ENCODE results near the gene TXNDC17. TPM values are rescaled to one million over a fixed set of nuclear protein-coding genes. Genes with fewer than 3 reads are reported as not detected.
"Not testable (repeated sequence)": the region's sequence is repeated elsewhere in the genome, so short reads cannot be mapped to it uniquely, and the experiment has no call there.

The TXNDC17 gene
- polyA plus RNA-seq (2013, experiment 1 of 2), result 295 TPM
- polyA plus RNA-seq (2013, experiment 2 of 2), result 283 TPM

GRCh38 chr17:6640536-6641246, at the start of gene TXNDC17, which contains the start of gene KIAA0753:
Gene TXNDC17 (plus strand): TSS chr17:6641060. CDS start chr17:6641083, 23 bp downstream.
Gene KIAA0753 (minus strand): TSS chr17:6640711. CDS start chr17:6635103, 5,608 bp downstream.
- under 1% methylated on average over 52 of the region's 52 CpGs for WGBS
- H3K27ac ChIP-seq (ENCODE audit: low read depth, low read length), result peak within 1 kb of the TSS; percentile 94
- peak within 1 kb of the TSS; percentile 93 for H3K9ac ChIP-seq (ENCODE audit: low read depth, low read length)

GRCh38 chr17:6591599-6592158, 49.2 kb upstream of the TXNDC17 start:
- Histone ChIP-seq H3K27me3 (ENCODE audit: insufficient read depth, low read length) (no peaks in the 10 kb centered on the region), H3K36me3 (ENCODE audit: insufficient read depth, low read length) (peaks cover 90% of the 10 kb centered on the region), H3K9me3 (ENCODE audit: insufficient read depth, low read depth, low read length) (no peaks in the 10 kb centered on the region), H3K9ac (ENCODE audit: low read depth, low read length) (peak overlapping the region; percentile 39; the same call in 1 of the 2 replicates), H3K4me1 (ENCODE audit: insufficient read depth, low read length) (no peaks in the 10 kb centered on the region), H3K27ac (ENCODE audit: low read depth, low read length) (peak overlapping the region; percentile 30; the same call in 1 of the 2 replicates), H3K4me3 (ENCODE audit: low read length) (no peak overlapping the region)
- WGBS, result 89% methylated on average over 7 of the region's 7 CpGs

More at GRCh38 chr17:6640536-6641246, at the start of gene TXNDC17, which contains the start of gene KIAA0753:
- Histone ChIP-seq H3K4me1 (ENCODE audit: insufficient read depth, low read length) (peaks cover 7% of the 10 kb centered on the region; the same call in 1 of the 2 replicates), H3K27me3 (ENCODE audit: insufficient read depth, low read length) (no peaks in the 10 kb centered on the region), H3K36me3 (ENCODE audit: insufficient read depth, low read length) (peaks cover 35% of the 10 kb centered on the region), H3K4me3 (ENCODE audit: low read length) (peak within 1 kb of the TSS; percentile 89), H3K9me3 (ENCODE audit: insufficient read depth, low read depth, low read length) (no peaks in the 10 kb centered on the region)

DNA sequence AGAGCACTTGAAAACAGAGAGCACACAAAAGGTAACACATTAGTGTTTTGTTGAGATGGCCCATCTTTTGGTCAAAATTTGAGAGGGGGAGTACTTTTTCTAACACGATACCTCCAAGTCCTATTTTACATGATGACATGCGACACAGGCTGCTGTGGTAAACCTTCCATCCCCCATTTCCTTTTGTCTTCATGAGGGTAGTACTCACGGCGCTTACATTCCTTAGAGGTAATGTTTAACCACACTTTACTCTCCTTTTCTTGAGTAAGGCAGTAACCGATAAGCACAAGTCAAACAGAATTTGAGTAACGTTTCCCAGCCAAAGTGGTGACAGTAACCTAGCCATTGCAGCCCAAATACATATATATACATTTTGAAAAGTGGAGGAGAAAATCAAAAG, 48.7 kb upstream of the TXNDC17 start:
- Histone ChIP-seq H3K27me3 (ENCODE audit: insufficient read depth, low read length) (no peaks in the 10 kb centered on the region), H3K9ac (ENCODE audit: low read depth, low read length) (peak overlapping the region; percentile 39; the same call in 1 of the 2 replicates), H3K4me1 (ENCODE audit: insufficient read depth, low read length) (no peaks in the 10 kb centered on the region), H3K36me3 (ENCODE audit: insufficient read depth, low read length) (peaks cover 91% of the 10 kb centered on the region), H3K27ac (ENCODE audit: low read depth, low read length) (peak overlapping the region; percentile 30; the same call in 1 of the 2 replicates), H3K4me3 (ENCODE audit: low read length) (no peak overlapping the region), H3K9me3 (ENCODE audit: insufficient read depth, low read depth, low read length) (no peaks in the 10 kb centered on the region)
- 70% methylated on average over 6 of the region's 6 CpGs for WGBS

GRCh38 chr17:6593371-6593770, 47.5 kb upstream of the TXNDC17 start:
- H3K36me3 ChIP-seq (ENCODE audit: insufficient read depth, low read length), result peaks cover 92% of the 10 kb centered on the region
- 95% methylated on average over 14 of the region's 14 CpGs for WGBS

GRCh38 chr17:6596081-6596480, 44.8 kb upstream of the TXNDC17 start:
- Histone ChIP-seq H3K9me3 (ENCODE audit: insufficient read depth, low read depth, low read length) (no peaks in the 10 kb centered on the region), H3K4me1 (ENCODE audit: insufficient read depth, low read length) (no peaks in the 10 kb centered on the region), H3K4me3 (ENCODE audit: low read length) (no peak overlapping the region), H3K27ac (ENCODE audit: low read depth, low read length) (no peak overlapping the region), H3K9ac (ENCODE audit: low read depth, low read length) (no peak overlapping the region), H3K36me3 (ENCODE audit: insufficient read depth, low read length) (peaks cover 94% of the 10 kb centered on the region), H3K27me3 (ENCODE audit: insufficient read depth, low read length) (no peaks in the 10 kb centered on the region)
- 95% methylated on average over 7 of the region's 7 CpGs for WGBS

More at GRCh38 chr17:6593371-6593770, 47.5 kb upstream of the TXNDC17 start:
- H3K9me3 ChIP-seq (ENCODE audit: insufficient read depth, low read depth, low read length); H3K27me3 ChIP-seq (ENCODE audit: insufficient read depth, low read length); H3K4me3 ChIP-seq (ENCODE audit: low read length); H3K27ac ChIP-seq (ENCODE audit: low read depth, low read length); H3K4me1 ChIP-seq (ENCODE audit: insufficient read depth, low read length); H3K9ac ChIP-seq (ENCODE audit: low read depth, low read length): not testable (repeated sequence)

DNA sequence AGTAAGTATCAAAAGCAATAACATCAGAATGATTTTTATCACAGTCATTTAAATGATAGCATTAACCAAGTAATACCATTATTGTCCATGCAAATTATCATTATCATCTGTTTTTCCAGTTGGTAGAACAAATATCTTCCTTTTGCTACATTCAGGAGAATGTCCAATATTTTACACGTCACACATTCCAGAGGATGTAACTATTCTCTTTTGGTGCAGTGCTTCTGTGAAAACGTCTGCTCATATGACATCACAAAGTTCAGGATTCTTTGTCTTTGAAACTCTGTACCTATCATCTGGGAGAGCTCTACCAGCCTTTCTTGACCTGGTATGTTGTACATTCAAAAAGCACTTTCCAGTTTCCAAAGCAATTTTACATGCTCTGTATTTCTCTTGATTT, 44.3 kb upstream of the TXNDC17 start:
- no peaks in the 10 kb centered on the region for H3K9me3 ChIP-seq (ENCODE audit: insufficient read depth, low read depth, low read length)
- no peaks in the 10 kb centered on the region for H3K4me1 ChIP-seq (ENCODE audit: insufficient read depth, low read length)
- WGBS, result 91% methylated on average over 2 of the region's 2 CpGs
- no peak overlapping the region for H3K4me3 ChIP-seq (ENCODE audit: low read length)
- no peak overlapping the region for H3K9ac ChIP-seq (ENCODE audit: low read depth, low read length)
- H3K27ac ChIP-seq (ENCODE audit: low read depth, low read length), result no peak overlapping the region
- peaks cover 94% of the 10 kb centered on the region for H3K36me3 ChIP-seq (ENCODE audit: insufficient read depth, low read length)
- no peaks in the 10 kb centered on the region for H3K27me3 ChIP-seq (ENCODE audit: insufficient read depth, low read length)

- H3K9me3 ChIP-seq (ENCODE audit: insufficient read depth, low read depth, low read length), result no peaks in the 10 kb centered on the region
- no peak overlapping the region for H3K27ac ChIP-seq (ENCODE audit: low read depth, low read length)
- no peak overlapping the region for H3K4me3 ChIP-seq (ENCODE audit: low read length)
- WGBS, result 97% methylated on average over 4 of the region's 4 CpGs
- no peaks in the 10 kb centered on the region for H3K4me1 ChIP-seq (ENCODE audit: insufficient read depth, low read length)
- no peaks in the 10 kb centered on the region for H3K27me3 ChIP-seq (ENCODE audit: insufficient read depth, low read length)
- no peak overlapping the region for H3K9ac ChIP-seq (ENCODE audit: low read depth, low read length)
- H3K36me3 ChIP-seq (ENCODE audit: insufficient read depth, low read length), result peaks cover 94% of the 10 kb centered on the region
Measured at GRCh38 chr17:6596941-6597340, 43.9 kb upstream of the TXNDC17 start.

DNA sequence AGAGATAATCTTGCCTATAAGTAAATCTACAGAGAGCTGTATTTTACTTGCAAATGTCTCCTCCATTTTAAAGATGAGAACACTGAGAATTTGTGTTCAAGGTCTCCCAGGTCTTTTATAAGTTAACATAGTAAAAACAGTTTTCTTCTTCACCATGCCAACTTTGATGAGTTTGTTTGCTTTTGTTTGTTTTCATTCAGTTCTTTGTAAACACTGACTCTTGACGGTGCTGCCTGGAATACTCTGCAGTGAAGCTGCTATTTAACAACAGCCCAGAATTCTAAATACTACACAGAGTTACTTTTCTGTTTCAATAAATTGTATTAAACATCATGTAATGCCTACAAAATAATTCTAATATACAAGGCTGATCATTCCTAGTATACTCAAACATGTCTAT, 43.1 kb upstream of the TXNDC17 start:
- WGBS, result 88% methylated on average over 1 of the region's 1 CpG
- Histone ChIP-seq H3K4me1 (ENCODE audit: insufficient read depth, low read length) (no peaks in the 10 kb centered on the region), H3K27me3 (ENCODE audit: insufficient read depth, low read length) (no peaks in the 10 kb centered on the region), H3K9me3 (ENCODE audit: insufficient read depth, low read depth, low read length) (no peaks in the 10 kb centered on the region), H3K27ac (ENCODE audit: low read depth, low read length) (no peak overlapping the region), H3K9ac (ENCODE audit: low read depth, low read length) (no peak overlapping the region), H3K4me3 (ENCODE audit: low read length) (no peak overlapping the region), H3K36me3 (ENCODE audit: insufficient read depth, low read length) (peaks cover 94% of the 10 kb centered on the region)

DNA sequence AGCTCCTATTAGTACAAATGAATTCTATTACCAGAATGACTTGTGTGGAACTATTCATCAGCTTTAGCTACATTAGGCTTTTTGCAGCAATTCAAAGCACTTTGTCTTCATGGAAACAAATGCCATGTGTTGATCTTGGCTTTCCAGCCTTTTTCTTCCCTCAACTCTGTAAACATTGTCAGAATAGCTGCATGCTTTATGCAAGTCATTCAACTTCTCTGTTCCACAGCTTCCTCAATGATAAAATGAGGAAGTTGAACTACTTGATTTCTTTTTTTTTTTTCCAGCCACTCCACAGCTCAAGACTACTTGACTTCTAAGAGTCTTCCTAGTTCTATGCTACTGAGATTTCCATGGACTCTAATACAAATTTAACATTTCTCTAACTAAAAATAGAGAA, 41.5 kb upstream of the TXNDC17 start:
- Histone ChIP-seq H3K4me1 (ENCODE audit: insufficient read depth, low read length) (no peaks in the 10 kb centered on the region), H3K9ac (ENCODE audit: low read depth, low read length) (no peak overlapping the region), H3K27me3 (ENCODE audit: insufficient read depth, low read length) (no peaks in the 10 kb centered on the region), H3K9me3 (ENCODE audit: insufficient read depth, low read depth, low read length) (no peaks in the 10 kb centered on the region), H3K27ac (ENCODE audit: low read depth, low read length) (no peak overlapping the region), H3K36me3 (ENCODE audit: insufficient read depth, low read length) (peaks cover 99% of the 10 kb centered on the region), H3K4me3 (ENCODE audit: low read length) (no peak overlapping the region)

GRCh38 chr17:6602141-6602540, 38.7 kb upstream of the TXNDC17 start:
- Histone ChIP-seq H3K4me3 (ENCODE audit: low read length) (no peak overlapping the region), H3K27me3 (ENCODE audit: insufficient read depth, low read length) (no peaks in the 10 kb centered on the region), H3K4me1 (ENCODE audit: insufficient read depth, low read length) (no peaks in the 10 kb centered on the region), H3K36me3 (ENCODE audit: insufficient read depth, low read length) (peaks cover 99% of the 10 kb centered on the region), H3K9ac (ENCODE audit: low read depth, low read length) (no peak overlapping the region), H3K27ac (ENCODE audit: low read depth, low read length) (no peak overlapping the region), H3K9me3 (ENCODE audit: insufficient read depth, low read depth, low read length) (no peaks in the 10 kb centered on the region)
- WGBS, result 95% methylated on average over 2 of the region's 2 CpGs

DNA sequence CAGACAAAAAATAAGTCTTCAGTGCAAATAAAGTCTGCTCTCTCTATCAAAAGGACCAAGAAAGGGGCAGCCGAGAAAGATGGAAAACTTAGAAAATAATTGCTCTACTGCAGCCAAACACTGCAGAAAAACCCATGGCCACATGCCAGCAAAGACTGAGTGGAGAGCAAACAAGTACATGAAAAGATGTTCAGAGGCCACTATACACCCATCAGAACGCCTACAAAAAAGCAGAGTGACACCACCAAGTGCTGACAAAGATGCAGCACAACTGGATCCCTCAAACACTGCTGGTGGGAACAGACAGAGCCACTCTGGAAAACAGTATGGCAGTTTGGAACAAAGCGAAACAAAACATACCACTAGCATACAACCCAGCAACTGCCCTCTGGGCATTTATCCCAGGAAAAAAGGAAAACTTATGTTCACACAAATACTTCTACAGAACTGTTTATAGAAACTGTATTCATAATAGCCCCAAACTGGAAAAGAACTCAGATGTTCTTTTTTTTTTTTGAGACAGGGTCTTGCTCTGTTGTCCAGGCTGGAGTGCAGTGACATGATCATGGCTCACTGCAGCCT, 37.0 kb upstream of the TXNDC17 start:
- 93% methylated on average over 3 of the region's 3 CpGs for WGBS
- Histone ChIP-seq H3K4me1 (ENCODE audit: insufficient read depth, low read length) (no peaks in the 10 kb centered on the region), H3K4me3 (ENCODE audit: low read length) (no peak overlapping the region), H3K9ac (ENCODE audit: low read depth, low read length) (no peak overlapping the region), H3K27me3 (ENCODE audit: insufficient read depth, low read length) (no peaks in the 10 kb centered on the region), H3K27ac (ENCODE audit: low read depth, low read length) (no peak overlapping the region), H3K9me3 (ENCODE audit: insufficient read depth, low read depth, low read length) (no peaks in the 10 kb centered on the region), H3K36me3 (ENCODE audit: insufficient read depth, low read length) (peaks cover 99% of the 10 kb centered on the region)
